ENCODE measurements around the gene CLDN34. TPM values are rescaled to one million over a fixed set of nuclear protein-coding genes. Genes with fewer than 3 reads are reported as not detected.

Gene CLDN34
- total and polyA plus RNA-seq, 4 donors: 0.50 TPM; not detected in 3

DNA sequence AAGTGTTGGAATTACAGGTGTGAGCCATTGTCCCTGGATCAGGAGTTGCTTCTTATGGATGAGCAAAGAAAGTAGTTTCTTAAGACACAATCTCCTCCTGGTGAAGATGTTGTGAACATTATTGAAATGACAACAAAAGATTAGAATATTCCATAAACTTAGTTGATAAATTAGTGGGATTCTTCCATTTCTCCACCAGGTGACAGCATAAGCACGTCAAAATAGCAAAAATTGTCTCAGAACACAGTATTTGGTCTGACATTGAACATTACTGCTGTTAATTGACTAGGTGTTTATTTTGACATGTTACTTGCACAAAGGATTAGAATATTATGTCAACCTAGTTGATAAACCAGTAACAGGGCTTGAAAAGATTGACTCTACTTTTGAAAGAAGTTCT, 21.6 kb downstream of the CLDN34 start:
- 34% methylated on average over 1 of the region's 1 CpG for WGBS

DNA sequence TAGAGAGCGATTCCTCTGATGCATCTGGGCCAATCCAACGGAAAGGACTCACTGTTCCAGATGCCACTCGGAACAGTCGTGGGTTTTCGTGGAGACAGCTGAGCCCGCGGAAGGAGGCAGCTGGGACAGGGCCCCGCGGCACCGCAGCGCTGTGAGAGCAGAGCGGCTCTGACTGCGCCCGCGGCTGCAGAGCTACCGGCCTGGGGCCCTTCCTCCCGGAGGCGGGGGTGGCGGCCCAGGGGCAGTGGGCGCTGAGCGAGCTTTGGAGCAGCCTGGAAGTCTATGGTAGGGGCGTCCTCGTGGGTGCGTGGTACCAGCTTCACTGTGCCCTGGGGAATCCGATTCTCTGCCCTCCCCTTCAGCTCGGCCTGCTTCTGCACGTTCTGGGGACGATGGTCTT, 24.9 kb downstream of the CLDN34 start:
- H3K36me3 ChIP-seq (ENCODE audit: control insufficient read depth in 4 of 4, insufficient read depth in 3 of 4, low read depth in 1 of 4, low read length in 3 of 4): no peaks in the 10 kb centered on the region
- H3K27me3 ChIP-seq (ENCODE audit: control insufficient read depth in 4 of 4, insufficient read depth in 4 of 4, low read length in 3 of 4): no peaks in the 10 kb centered on the region
- no peaks in the 10 kb centered on the region for H3K9me3 ChIP-seq (ENCODE audit: control insufficient read depth in 4 of 4, low read length in 3 of 4)
- H3K4me1 ChIP-seq (ENCODE audit: control insufficient read depth in 4 of 4, insufficient read depth in 4 of 4, low read length in 3 of 4): no peaks in the 10 kb centered on the region
- no peak overlapping the region for H3K4me3 ChIP-seq (ENCODE audit: low read depth in 1 of 3, low read length in 3 of 3)
- no peak overlapping the region for H3K9ac ChIP-seq (ENCODE audit: low read depth in 1 of 2, low read length in 2 of 2)
- no peak for DNase-seq (ENCODE audit: low spot score)
- WGBS: 96% methylated on average over 28 of the region's 28 CpGs
- TF ChIP-seq JUND (IDR thresholded peaks at IDR 0.05) (no peak), YY1 (IDR thresholded peaks at IDR 0.05) (no peak), TAF1 (conservative IDR thresholded peaks at IDR 0.05) (no peak)
- no peak overlapping the region for H3K27ac ChIP-seq (ENCODE audit: low read depth in 1 of 2, low read length in 2 of 2)

More for the DNA sequence above, 21.6 kb downstream of the CLDN34 start:
- DNase-seq (ENCODE audit: low spot score): no peak
- H3K27ac ChIP-seq (ENCODE audit: low read depth in 1 of 2, low read length in 2 of 2): no peak overlapping the region
- H3K4me3 ChIP-seq (ENCODE audit: low read depth in 1 of 3, low read length in 3 of 3): no peak overlapping the region
- no peaks in the 10 kb centered on the region for H3K9me3 ChIP-seq (ENCODE audit: control insufficient read depth in 4 of 4, low read length in 3 of 4)
- no peaks in the 10 kb centered on the region for H3K36me3 ChIP-seq (ENCODE audit: control insufficient read depth in 4 of 4, insufficient read depth in 3 of 4, low read depth in 1 of 4, low read length in 3 of 4)
- H3K27me3 ChIP-seq (ENCODE audit: control insufficient read depth in 4 of 4, insufficient read depth in 4 of 4, low read length in 3 of 4): no peaks in the 10 kb centered on the region
- no peak for TF ChIP-seq FOXA2 (IDR thresholded peaks at IDR 0.05)
- TF ChIP-seq, protein P1, sequence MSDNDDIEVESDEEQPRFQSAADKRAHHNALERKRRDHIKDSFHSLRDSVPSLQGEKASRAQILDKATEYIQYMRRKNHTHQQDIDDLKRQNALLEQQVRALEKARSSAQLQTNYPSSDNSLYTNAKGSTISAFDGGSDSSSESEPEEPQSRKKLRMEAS (IDR thresholded peaks at IDR 0.05): no peak
- TF ChIP-seq FOXA1 (IDR thresholded peaks at IDR 0.05): no peak
- TF ChIP-seq, protein P2, sequence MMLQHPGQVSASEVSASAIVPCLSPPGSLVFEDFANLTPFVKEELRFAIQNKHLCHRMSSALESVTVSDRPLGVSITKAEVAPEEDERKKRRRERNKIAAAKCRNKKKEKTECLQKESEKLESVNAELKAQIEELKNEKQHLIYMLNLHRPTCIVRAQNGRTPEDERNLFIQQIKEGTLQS (IDR thresholded peaks at IDR 0.05): no peak
- TF ChIP-seq, protein P3, sequence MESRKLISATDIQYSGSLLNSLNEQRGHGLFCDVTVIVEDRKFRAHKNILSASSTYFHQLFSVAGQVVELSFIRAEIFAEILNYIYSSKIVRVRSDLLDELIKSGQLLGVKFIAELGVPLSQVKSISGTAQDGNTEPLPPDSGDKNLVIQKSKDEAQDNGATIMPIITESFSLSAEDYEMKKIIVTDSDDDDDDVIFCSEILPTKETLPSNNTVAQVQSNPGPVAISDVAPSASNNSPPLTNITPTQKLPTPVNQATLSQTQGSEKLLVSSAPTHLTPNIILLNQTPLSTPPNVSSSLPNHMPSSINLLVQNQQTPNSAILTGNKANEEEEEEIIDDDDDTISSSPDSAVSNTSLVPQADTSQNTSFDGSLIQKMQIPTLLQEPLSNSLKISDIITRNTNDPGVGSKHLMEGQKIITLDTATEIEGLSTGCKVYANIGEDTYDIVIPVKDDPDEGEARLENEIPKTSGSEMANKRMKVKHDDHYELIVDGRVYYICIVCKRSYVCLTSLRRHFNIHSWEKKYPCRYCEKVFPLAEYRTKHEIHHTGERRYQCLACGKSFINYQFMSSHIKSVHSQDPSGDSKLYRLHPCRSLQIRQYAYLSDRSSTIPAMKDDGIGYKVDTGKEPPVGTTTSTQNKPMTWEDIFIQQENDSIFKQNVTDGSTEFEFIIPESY (IDR thresholded peaks at IDR 0.05): no peak
- TF ChIP-seq TAF1 (conservative IDR thresholded peaks at IDR 0.05): no peak
- TF ChIP-seq, protein P4, sequence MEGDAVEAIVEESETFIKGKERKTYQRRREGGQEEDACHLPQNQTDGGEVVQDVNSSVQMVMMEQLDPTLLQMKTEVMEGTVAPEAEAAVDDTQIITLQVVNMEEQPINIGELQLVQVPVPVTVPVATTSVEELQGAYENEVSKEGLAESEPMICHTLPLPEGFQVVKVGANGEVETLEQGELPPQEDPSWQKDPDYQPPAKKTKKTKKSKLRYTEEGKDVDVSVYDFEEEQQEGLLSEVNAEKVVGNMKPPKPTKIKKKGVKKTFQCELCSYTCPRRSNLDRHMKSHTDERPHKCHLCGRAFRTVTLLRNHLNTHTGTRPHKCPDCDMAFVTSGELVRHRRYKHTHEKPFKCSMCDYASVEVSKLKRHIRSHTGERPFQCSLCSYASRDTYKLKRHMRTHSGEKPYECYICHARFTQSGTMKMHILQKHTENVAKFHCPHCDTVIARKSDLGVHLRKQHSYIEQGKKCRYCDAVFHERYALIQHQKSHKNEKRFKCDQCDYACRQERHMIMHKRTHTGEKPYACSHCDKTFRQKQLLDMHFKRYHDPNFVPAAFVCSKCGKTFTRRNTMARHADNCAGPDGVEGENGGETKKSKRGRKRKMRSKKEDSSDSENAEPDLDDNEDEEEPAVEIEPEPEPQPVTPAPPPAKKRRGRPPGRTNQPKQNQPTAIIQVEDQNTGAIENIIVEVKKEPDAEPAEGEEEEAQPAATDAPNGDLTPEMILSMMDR (IDR thresholded peaks at IDR 0.05; ENCODE audit: low read depth, low read length, missing input control): peak; percentile 39
- TF ChIP-seq SP1 (IDR thresholded peaks at IDR 0.05): no peak
- peak; percentile 69 to 77 for TF ChIP-seq RAD21 (IDR thresholded peaks at IDR 0.05)
- TF ChIP-seq RXRA (IDR thresholded peaks at IDR 0.05): no peak
- H3K4me1 ChIP-seq (ENCODE audit: control insufficient read depth in 4 of 4, insufficient read depth in 4 of 4, low read length in 3 of 4): no peaks in the 10 kb centered on the region
- H3K9ac ChIP-seq (ENCODE audit: low read depth in 1 of 2, low read length in 2 of 2): no peak overlapping the region

DNA sequence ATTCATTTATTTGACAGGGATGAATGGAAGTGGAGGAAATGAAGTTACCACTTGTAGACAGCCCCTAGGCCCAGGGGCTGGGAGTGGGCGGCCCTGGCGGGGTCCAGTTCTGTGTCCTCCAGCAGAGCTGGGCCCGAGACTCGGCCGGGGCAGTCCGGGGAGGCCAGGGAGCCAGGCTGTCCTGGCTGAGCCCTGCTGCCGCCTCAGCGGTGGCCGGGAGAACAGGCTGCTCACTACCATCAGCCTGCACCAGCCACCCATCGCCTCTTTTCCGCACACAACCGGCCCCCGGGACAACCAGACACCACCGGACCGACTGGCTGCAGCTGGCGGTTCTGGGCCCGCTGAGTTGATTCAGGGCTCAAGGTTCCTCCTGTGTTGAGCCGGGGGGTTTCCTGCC, 25.6 kb downstream of the CLDN34 start:
- Histone ChIP-seq H3K27ac (ENCODE audit: low read depth in 1 of 2, low read length in 2 of 2) (no peak overlapping the region), H3K27me3 (ENCODE audit: control insufficient read depth in 4 of 4, insufficient read depth in 4 of 4, low read length in 3 of 4) (no peaks in the 10 kb centered on the region), H3K4me3 (ENCODE audit: low read depth in 1 of 3, low read length in 3 of 3) (no peak overlapping the region), H3K4me1 (ENCODE audit: control insufficient read depth in 4 of 4, insufficient read depth in 4 of 4, low read length in 3 of 4) (no peaks in the 10 kb centered on the region), H3K9me3 (ENCODE audit: control insufficient read depth in 4 of 4, low read length in 3 of 4) (no peaks in the 10 kb centered on the region), H3K36me3 (ENCODE audit: control insufficient read depth in 4 of 4, insufficient read depth in 3 of 4, low read depth in 1 of 4, low read length in 3 of 4) (no peaks in the 10 kb centered on the region), H3K9ac (ENCODE audit: low read depth in 1 of 2, low read length in 2 of 2) (no peak overlapping the region)
- DNase-seq (ENCODE audit: low spot score): no peak
- 98% methylated on average over 18 of the region's 18 CpGs for WGBS
- TF ChIP-seq EGR1 (IDR thresholded peaks at IDR 0.05; ENCODE audit: low read depth in 2 of 2): no peak
- TF ChIP-seq RAD21 (IDR thresholded peaks at IDR 0.05): no peak
- TF ChIP-seq, protein P2 (IDR thresholded peaks at IDR 0.05): no peak
- no peak for TF ChIP-seq HNF4G (IDR thresholded peaks at IDR 0.05)
- TF ChIP-seq GABPA (IDR thresholded peaks at IDR 0.05 in 1 of 2, conservative IDR thresholded peaks at IDR 0.05 in 1 of 2): no peak
- no peak for TF ChIP-seq TAF1 (conservative IDR thresholded peaks at IDR 0.05)
- TF ChIP-seq HNF4A (conservative IDR thresholded peaks at IDR 0.05): no peak
- no peak for TF ChIP-seq YY1 (IDR thresholded peaks at IDR 0.05)
- TF ChIP-seq, protein P3 (IDR thresholded peaks at IDR 0.05): no peak
- no peak for TF ChIP-seq RXRA (IDR thresholded peaks at IDR 0.05)
- no peak for TF ChIP-seq FOXA2 (IDR thresholded peaks at IDR 0.05)
- TF ChIP-seq SP1 (IDR thresholded peaks at IDR 0.05): no peak
- TF ChIP-seq FOXA1 (IDR thresholded peaks at IDR 0.05): no peak
- TF ChIP-seq, protein P4 (IDR thresholded peaks at IDR 0.05; ENCODE audit: low read depth, low read length, missing input control): no peak
- TF ChIP-seq, protein P1 (IDR thresholded peaks at IDR 0.05): no peak
- TF ChIP-seq NR2F2 (IDR thresholded peaks at IDR 0.05): no peak
- TF ChIP-seq JUND (IDR thresholded peaks at IDR 0.05): no peak
